ENCODE results near the gene CALU.

The CALU gene

GRCh38 chr7:128744366-128744905 lies 5.3 kb downstream of the CALU start:
- DNase-seq, result no peak
- TF ChIP-seq GATA1 (IDR thresholded peaks at IDR 0.05; ENCODE audit: low read depth, low read length), result no peak
- TF ChIP-seq POLR2A (IDR thresholded peaks at IDR 0.05; ENCODE audit: low read length), result no peak

DNA sequence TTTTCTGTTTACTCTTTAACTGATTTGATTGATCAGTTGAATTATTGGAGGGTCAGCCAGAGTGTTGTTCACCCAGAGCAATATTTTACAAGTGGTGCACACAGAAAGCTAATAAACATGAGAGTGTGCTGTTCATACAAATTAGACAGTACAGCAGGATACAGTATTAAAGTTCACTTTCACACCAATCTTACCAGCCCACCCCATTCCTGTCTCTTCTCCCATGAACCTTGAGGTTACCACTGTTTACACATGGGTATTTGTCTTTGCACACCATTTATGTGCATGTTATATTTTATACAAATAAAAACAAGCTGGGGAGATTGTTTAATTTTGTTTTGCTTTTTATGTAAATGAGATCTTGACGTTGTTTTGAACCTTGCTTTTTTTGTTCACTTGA lies 6.5 kb downstream of the CALU start:
- no peak for DNase-seq
- TF ChIP-seq GATA1 (IDR thresholded peaks at IDR 0.05; ENCODE audit: low read depth, low read length) (no peak), POLR2A (IDR thresholded peaks at IDR 0.05; ENCODE audit: low read length) (no peak)

GRCh38 chr7:128747327-128748079 lies 8.3 kb downstream of the CALU start:
- peak in 1 of 2 experiments; percentile 7 for DNase-seq
- TF ChIP-seq POLR2A (IDR thresholded peaks at IDR 0.05; ENCODE audit: low read length) (no peak), GATA1 (IDR thresholded peaks at IDR 0.05; ENCODE audit: low read depth, low read length) (no peak)

GRCh38 chr7:128752251-128752650 lies 13.1 kb downstream of the CALU start:
- TF ChIP-seq POLR2A (IDR thresholded peaks at IDR 0.05; ENCODE audit: low read length) (no peak), GATA1 (IDR thresholded peaks at IDR 0.05; ENCODE audit: low read depth, low read length) (no peak)

GRCh38 chr7:128755075-128755818 lies 16.1 kb downstream of the CALU start:
- no peak for DNase-seq
- TF ChIP-seq POLR2A (IDR thresholded peaks at IDR 0.05; ENCODE audit: low read length), result no peak
- no peak for TF ChIP-seq GATA1 (IDR thresholded peaks at IDR 0.05; ENCODE audit: low read depth, low read length)

More at GRCh38 chr7:128752251-128752650, 13.1 kb downstream of the CALU start:
- DNase-seq, result no peak

DNA sequence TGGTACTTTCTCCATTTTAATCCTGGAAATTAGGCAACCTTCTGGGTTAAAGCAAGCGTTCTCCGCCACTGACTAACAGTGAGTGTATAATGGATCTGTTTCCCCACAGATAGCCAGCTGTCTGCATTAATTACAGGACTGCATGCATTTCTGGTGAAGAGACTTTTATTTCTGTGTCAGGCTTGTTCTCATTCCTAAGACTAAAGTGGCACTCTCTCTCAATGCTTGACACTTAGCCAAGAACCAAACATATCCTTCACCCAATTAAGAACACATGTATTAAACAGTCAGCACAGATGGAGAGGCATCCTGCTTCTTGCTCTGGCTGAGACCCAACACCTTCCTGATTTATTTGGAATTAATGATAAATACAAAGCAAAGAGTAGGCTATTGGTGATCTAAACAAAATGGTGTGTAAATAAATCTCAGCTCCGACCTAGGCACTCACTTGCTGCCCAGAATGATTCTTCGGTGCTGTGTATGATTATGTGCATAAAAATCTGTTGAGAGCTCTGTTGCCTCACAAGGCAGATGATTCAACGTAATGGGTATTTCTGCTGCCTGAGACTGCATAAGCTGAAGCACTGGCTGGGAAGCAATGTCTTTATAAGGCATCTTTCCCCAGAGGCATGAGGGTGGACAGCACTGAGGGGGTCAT lies 16.8 kb downstream of the CALU start:
- DNase-seq, result no peak
- TF ChIP-seq GATA1 (IDR thresholded peaks at IDR 0.05; ENCODE audit: low read depth, low read length), result no peak
- TF ChIP-seq POLR2A (IDR thresholded peaks at IDR 0.05; ENCODE audit: low read length), result no peak

GRCh38 chr7:128757203-128757602 lies 18.0 kb downstream of the CALU start:
- no peak for DNase-seq
- TF ChIP-seq GATA1 (IDR thresholded peaks at IDR 0.05; ENCODE audit: low read depth, low read length), result no peak
- no peak for TF ChIP-seq POLR2A (IDR thresholded peaks at IDR 0.05; ENCODE audit: low read length)

- DNase-seq, result no peak
- TF ChIP-seq POLR2A (IDR thresholded peaks at IDR 0.05; ENCODE audit: low read length) (no peak), GATA1 (IDR thresholded peaks at IDR 0.05; ENCODE audit: low read depth, low read length) (no peak)
These were observed 19.4 kb downstream of the CALU start for GRCh38 chr7:128758553-128758952.

DNA sequence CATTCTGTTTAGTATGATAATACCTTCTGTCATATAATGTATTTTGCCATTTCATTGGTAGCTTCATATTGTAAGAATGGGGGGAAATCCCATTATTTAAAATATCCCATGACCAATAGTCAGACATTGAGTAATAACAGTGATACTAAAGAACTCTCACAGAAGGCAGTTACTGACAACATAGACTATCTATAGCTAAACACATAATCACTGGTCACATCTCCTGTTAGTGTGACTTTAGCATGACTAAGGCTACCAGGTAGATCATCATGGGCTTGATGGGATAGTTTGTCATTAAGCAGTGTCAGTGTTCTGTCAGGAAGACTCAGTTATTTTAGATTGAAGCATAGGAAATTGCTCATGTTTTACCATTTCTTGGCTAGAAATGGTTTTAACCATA lies 20.1 kb downstream of the CALU start:
- no peak for DNase-seq
- TF ChIP-seq GATA1 (IDR thresholded peaks at IDR 0.05; ENCODE audit: low read depth, low read length) (no peak), POLR2A (IDR thresholded peaks at IDR 0.05; ENCODE audit: low read length) (no peak)

DNA sequence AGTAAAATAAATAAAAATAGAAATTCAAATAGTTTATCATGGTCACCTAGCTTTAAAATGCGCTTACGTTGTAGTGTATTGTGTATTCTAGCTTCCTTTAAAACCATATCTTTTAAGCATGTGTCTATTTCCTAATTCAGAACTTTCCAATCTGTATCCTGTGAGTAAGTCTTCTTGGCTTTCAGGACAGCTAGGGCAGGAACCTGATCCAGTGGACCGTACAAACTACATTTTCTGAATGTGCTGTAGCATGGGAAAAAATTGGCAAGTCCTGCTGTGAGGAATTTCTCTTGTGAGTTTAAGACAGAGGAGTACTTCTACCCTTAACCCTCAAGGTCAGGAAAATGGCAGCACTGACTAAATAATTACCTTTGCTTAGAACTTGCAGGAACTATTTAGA lies 24.4 kb downstream of the CALU start:
- no peak for DNase-seq
- no peak for TF ChIP-seq POLR2A (IDR thresholded peaks at IDR 0.05; ENCODE audit: low read length)
- no peak for TF ChIP-seq GATA1 (IDR thresholded peaks at IDR 0.05; ENCODE audit: low read depth, low read length)

DNA sequence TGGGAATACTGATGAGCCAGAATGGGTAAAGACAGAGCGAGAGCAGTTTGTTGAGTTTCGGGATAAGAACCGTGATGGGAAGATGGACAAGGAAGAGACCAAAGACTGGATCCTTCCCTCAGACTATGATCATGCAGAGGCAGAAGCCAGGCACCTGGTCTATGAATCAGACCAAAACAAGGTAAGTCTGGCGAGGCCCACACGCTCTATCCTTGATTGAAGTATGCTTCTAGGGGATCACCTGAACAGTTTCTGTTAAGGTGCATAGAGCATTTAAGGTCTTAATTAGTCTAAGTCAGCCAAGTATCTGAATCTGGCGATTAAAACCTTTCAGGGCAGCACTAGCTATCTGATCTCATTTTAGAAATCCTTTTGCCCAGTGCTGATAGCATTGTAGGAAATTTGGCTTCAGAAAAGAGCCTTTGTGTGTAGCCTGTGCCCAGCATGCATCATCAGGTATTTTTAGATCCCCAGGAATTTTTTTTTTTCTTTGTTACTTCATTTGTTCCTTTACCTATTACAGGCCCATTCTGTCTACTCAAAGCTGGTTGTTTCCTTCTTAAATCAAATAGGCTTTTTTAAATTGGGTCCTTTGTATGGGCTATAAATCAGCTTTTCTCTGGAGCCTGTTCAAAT lies 28.4 kb downstream of the CALU start:
- DNase-seq, result no peak
- TF ChIP-seq GATA1 (IDR thresholded peaks at IDR 0.05; ENCODE audit: low read depth, low read length) (no peak), POLR2A (IDR thresholded peaks at IDR 0.05; ENCODE audit: low read length) (no peak)

- no peak for TF ChIP-seq POLR2A (IDR thresholded peaks at IDR 0.05; ENCODE audit: low read length)
- no peak for TF ChIP-seq GATA1 (IDR thresholded peaks at IDR 0.05; ENCODE audit: low read depth, low read length)
- peak; percentile 32 to 52 for DNase-seq
These were observed 31.1 kb downstream of the CALU start for GRCh38 chr7:128770233-128770632.

- DNase-seq, result no peak
- TF ChIP-seq GATA1 (IDR thresholded peaks at IDR 0.05; ENCODE audit: low read depth, low read length), result no peak
- no peak for TF ChIP-seq POLR2A (IDR thresholded peaks at IDR 0.05; ENCODE audit: low read length)
These were observed 34.4 kb downstream of the CALU start for GRCh38 chr7:128773604-128774003.

Measured in erythroblast (primary cell).